K562 (cell line): ENCODE results near the gene FOXR1. TPM values are rescaled to one million over a fixed set of nuclear protein-coding genes. Genes with fewer than 3 reads are reported as not detected.

Experiments used
- CBX1 ChIP-seq: sonication (generic); IDR thresholded peaks from 2 replicates; pipeline ENCODE4 v1.6.1; 2016; ENCODE audit warnings: antibody characterized with exemption, low read depth, mild to moderate bottlenecking
- CBX3 ChIP-seq, 2 experiments: IDR thresholded peaks; 1 replicate in 1 of 2; 2 replicates in 1 of 2; pipeline ENCODE4 v1.6.1; 2012; ENCODE audit warnings: inconsistent platforms in 2 of 2, low read length in 2 of 2, borderline replicate concordance in 1 of 2, control low read depth in 1 of 2
- DIDO1 ChIP-seq: fragments of 450-650 bp; IDR thresholded peaks from 2 replicates; pipeline ENCODE4 v1.6.1; 2016; ENCODE audit warnings: low read depth, missing biosample characterization, missing genetic modification characterization
- GABPA ChIP-seq: fragments of 200-800 bp; sonication (Bioruptor generic); conservative IDR thresholded peaks from 2 replicates; pipeline ENCODE4 v1.6.1; 2016; ENCODE audit warnings: low read depth, missing genetic modification characterization, missing compliant biosample characterization
- KDM2B ChIP-seq: fragments of 250-450 bp; sonication (Bioruptor Pico); IDR thresholded peaks from 2 replicates; pipeline ENCODE4 v1.8.0; 2021; ENCODE audit warnings: mild to moderate bottlenecking, moderate library complexity
- MEIS2 ChIP-seq: fragments of 450-650 bp; IDR thresholded peaks from 2 replicates; pipeline ENCODE4 v1.6.1; 2014; ENCODE audit warnings: mild to moderate bottlenecking; ENCODE audit not compliant: partially characterized antibody
- NCOA2 ChIP-seq, 2 experiments: fragments of 450-650 bp; IDR thresholded peaks; 2 replicates each; pipeline ENCODE4 v1.6.1; 2018; ENCODE audit warnings: mild to moderate bottlenecking in 2 of 2, moderate library complexity in 1 of 2; ENCODE audit not compliant: partially characterized antibody in 2 of 2
- SMAD1 ChIP-seq: fragments of 150-350 bp; IDR thresholded peaks from 2 replicates; pipeline ENCODE4 v1.6.1; 2014; ENCODE audit warnings: low read length, low read depth; ENCODE audit not compliant: partially characterized antibody
- TARDBP ChIP-seq: fragments of 450-650 bp; IDR thresholded peaks from 2 replicates; pipeline ENCODE4 v1.6.1; 2016
- ZC3H8 ChIP-seq: fragments of 450-650 bp; IDR thresholded peaks from 2 replicates; pipeline ENCODE4 v1.6.1; 2017
- ZFP30 ChIP-seq: fragments of 250-450 bp; sonication (Bioruptor Pico); IDR thresholded peaks from 2 replicates; pipeline ENCODE4 v1.8.0; 2022; ENCODE audit warnings: moderate library complexity, mild to moderate bottlenecking, inconsistent platforms, borderline replicate concordance
- ZNF12 ChIP-seq: sonication (generic); formaldehyde crosslinking; IDR thresholded peaks from 2 replicates; pipeline ENCODE4 v1.4.0; 2020; ENCODE audit warnings: mild to moderate bottlenecking, missing genetic modification reagents
- ZNF134 ChIP-seq: fragments of 250-450 bp; sonication (Bioruptor Pico); conservative IDR thresholded peaks from 2 replicates; pipeline ENCODE4 v1.4.0; 2020
- ZNF23 ChIP-seq: fragments of 250-450 bp; sonication (Bioruptor Pico); IDR thresholded peaks from 2 replicates; pipeline ENCODE4 v1.4.0; 2020; ENCODE audit warnings: mild to moderate bottlenecking
- ZNF24 ChIP-seq: fragments of 450-650 bp; IDR thresholded peaks from 2 replicates; pipeline ENCODE4 v1.6.1; 2016
- ZNF764 ChIP-seq: fragments of 250-450 bp; sonication (Bioruptor Pico); IDR thresholded peaks from 2 replicates; pipeline ENCODE4 v1.4.0; 2020; ENCODE audit warnings: low read depth, mild to moderate bottlenecking, moderate library complexity
- ZNF79 ChIP-seq: fragments of 250-450 bp; sonication (Bioruptor Pico); IDR thresholded peaks from 2 replicates; pipeline ENCODE4 v1.4.0; 2020; ENCODE audit warnings: low read depth, mild to moderate bottlenecking, moderate library complexity
- polyA plus RNA-seq, 8 experiments: library from polyadenylated mRNA; depleted of rRNA in 4 of 8; stranded (reverse) in 5 of 8; unstranded in 3 of 8; fragments of >200 nt; fragmentation: Nextera tagmentation in 2 of 8; fragmentation: Illumina TruSeq in 1 of 8; extraction: Ambion mirVana in 2 of 8; extraction: Trizol in 1 of 8; gene quantifications; 2 replicates each; pipeline versions ENCODE4 v1.2.1 to v1.2.3, GENCODE V29; 2011 to 2014; ENCODE audit warnings: inconsistent platforms in 1 of 8, missing spikeins in 1 of 8
- total RNA-seq, 7 experiments: library from RNA; depleted of rRNA in 6 of 7; stranded (reverse); fragments of >200 nt in 6 of 7; fragmentation: Illumina TruSeq in 2 of 7; extraction: Trizol in 2 of 7; gene quantifications; 2 replicates each; pipeline versions ENCODE4 v1.2.1 to v1.2.3, GENCODE V29; 2011 to 2021; ENCODE audit warnings: low replicate concordance in 1 of 7
- TF ChIP-seq, protein P1 (sequence below): fragments of 450-650 bp; IDR thresholded peaks from 2 replicates; pipeline ENCODE4 v1.6.1; 2018; ENCODE audit not compliant: partially characterized antibody
- TF ChIP-seq, protein P2 (sequence below): sonication (generic); formaldehyde crosslinking; IDR thresholded peaks from 2 replicates; pipeline ENCODE4 v1.8.0; 2022; ENCODE audit warnings: mild to moderate bottlenecking, missing genetic modification reagents
- TF ChIP-seq, protein P3 (sequence below): fragments of 150-350 bp; IDR thresholded peaks from 2 replicates; pipeline ENCODE4 v1.6.1; 2014; ENCODE audit warnings: low read depth, mild to moderate bottlenecking, low read length, borderline replicate concordance

The FOXR1 gene
- total and polyA plus RNA-seq, 9 of the 15 experiments (the other 6 are each of a cell fraction or from before 2014, with no cell fraction given), result not detected

DNA sequence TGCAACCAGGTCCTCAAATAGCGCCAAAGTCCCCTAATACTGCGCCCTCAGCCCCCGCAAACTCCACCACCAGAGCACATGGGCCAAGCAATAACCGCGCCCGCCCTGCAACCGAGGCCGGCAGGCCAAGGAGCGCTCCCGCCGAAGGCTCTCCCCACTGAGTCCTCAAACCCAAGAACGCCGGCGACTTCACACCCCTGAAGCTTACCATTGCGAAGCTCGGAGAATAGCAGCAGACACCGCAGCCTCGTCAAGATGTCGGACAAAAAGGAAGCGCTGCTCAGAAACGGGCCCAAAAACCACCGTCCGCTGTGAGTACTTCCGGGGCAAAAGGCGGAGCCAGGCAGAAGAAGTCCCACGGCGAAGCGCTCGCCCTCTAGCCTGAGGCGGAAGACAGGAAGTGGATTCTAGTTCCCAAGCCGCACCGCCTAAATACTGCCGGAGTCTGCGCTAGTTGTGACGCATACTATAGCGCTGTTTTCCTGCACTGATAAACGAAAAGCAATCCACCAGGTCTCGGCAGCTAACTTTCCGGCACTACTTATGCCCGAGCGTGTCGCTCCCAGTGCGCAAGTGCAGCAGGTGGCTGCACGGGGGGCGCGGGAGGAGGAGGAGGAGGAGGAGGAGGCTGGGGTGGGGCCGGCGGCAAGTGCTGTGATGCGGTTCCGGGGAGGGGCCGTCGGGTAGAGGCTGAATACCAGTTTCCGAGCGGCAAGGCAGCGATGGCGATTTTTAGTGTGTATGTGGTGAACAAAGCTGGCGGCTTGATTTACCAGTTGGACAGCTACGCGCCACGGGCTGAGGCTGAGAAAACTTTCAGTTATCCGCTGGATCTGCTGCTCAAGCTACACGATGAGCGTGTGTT lies 46.7 kb downstream of the FOXR1 start, which contains the start of the genes RPS25 and TRAPPC4 (continued):
- TF ChIP-seq MEIS2 (peak; percentile 33), ZNF12 (no peak; the same call in 1 of the 2 replicates), DIDO1 (peak; percentile 87), NCOA2 (IDR thresholded peaks at IDR 0.05; ENCODE audit: partially characterized antibody in 2 of 2) (no peak), GABPA (tag) (peak; percentile 99), KDM2B (no peak), ZNF134 (CRISPR knock-in tag) (no peak), TARDBP (no peak; the same call in 1 of the 2 replicates), ZNF79 (CRISPR knock-in tag) (no peak), ZNF764 (CRISPR knock-in tag) (no peak), ZFP30 (CRISPR knock-in tag) (no peak), CBX3 (IDR thresholded peaks at IDR 0.05; ENCODE audit: borderline replicate concordance in 1 of 2, low read length in 2 of 2) (no peak), ZNF23 (CRISPR knock-in tag) (no peak), SMAD1 (peak; percentile 84), CBX1 (0 out of 2 replicates have a peak, but pooled peaks have one; percentile 20), ZC3H8 (no peak), ZNF24 (no peak)
- TF ChIP-seq, protein P1, sequence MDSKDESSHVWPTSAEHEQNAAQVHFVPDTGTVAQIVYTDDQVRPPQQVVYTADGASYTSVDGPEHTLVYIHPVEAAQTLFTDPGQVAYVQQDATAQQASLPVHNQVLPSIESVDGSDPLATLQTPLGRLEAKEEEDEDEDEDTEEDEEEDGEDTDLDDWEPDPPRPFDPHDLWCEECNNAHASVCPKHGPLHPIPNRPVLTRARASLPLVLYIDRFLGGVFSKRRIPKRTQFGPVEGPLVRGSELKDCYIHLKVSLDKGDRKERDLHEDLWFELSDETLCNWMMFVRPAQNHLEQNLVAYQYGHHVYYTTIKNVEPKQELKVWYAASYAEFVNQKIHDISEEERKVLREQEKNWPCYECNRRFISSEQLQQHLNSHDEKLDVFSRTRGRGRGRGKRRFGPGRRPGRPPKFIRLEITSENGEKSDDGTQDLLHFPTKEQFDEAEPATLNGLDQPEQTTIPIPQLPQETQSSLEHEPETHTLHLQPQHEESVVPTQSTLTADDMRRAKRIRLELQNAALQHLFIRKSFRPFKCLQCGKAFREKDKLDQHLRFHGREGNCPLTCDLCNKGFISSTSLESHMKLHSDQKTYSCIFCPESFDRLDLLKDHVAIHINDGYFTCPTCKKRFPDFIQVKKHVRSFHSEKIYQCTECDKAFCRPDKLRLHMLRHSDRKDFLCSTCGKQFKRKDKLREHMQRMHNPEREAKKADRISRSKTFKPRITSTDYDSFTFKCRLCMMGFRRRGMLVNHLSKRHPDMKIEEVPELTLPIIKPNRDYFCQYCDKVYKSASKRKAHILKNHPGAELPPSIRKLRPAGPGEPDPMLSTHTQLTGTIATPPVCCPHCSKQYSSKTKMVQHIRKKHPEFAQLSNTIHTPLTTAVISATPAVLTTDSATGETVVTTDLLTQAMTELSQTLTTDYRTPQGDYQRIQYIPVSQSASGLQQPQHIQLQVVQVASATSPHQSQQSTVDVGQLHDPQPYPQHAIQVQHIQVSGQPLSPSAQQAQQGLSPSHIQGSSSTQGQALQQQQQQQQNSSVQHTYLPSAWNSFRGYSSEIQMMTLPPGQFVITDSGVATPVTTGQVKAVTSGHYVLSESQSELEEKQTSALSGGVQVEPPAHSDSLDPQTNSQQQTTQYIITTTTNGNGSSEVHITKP, result no peak
- TF ChIP-seq, protein P2, sequence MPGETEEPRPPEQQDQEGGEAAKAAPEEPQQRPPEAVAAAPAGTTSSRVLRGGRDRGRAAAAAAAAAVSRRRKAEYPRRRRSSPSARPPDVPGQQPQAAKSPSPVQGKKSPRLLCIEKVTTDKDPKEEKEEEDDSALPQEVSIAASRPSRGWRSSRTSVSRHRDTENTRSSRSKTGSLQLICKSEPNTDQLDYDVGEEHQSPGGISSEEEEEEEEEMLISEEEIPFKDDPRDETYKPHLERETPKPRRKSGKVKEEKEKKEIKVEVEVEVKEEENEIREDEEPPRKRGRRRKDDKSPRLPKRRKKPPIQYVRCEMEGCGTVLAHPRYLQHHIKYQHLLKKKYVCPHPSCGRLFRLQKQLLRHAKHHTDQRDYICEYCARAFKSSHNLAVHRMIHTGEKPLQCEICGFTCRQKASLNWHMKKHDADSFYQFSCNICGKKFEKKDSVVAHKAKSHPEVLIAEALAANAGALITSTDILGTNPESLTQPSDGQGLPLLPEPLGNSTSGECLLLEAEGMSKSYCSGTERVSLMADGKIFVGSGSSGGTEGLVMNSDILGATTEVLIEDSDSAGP (CRISPR knock-in tag), result no peak
- TF ChIP-seq, protein P3, sequence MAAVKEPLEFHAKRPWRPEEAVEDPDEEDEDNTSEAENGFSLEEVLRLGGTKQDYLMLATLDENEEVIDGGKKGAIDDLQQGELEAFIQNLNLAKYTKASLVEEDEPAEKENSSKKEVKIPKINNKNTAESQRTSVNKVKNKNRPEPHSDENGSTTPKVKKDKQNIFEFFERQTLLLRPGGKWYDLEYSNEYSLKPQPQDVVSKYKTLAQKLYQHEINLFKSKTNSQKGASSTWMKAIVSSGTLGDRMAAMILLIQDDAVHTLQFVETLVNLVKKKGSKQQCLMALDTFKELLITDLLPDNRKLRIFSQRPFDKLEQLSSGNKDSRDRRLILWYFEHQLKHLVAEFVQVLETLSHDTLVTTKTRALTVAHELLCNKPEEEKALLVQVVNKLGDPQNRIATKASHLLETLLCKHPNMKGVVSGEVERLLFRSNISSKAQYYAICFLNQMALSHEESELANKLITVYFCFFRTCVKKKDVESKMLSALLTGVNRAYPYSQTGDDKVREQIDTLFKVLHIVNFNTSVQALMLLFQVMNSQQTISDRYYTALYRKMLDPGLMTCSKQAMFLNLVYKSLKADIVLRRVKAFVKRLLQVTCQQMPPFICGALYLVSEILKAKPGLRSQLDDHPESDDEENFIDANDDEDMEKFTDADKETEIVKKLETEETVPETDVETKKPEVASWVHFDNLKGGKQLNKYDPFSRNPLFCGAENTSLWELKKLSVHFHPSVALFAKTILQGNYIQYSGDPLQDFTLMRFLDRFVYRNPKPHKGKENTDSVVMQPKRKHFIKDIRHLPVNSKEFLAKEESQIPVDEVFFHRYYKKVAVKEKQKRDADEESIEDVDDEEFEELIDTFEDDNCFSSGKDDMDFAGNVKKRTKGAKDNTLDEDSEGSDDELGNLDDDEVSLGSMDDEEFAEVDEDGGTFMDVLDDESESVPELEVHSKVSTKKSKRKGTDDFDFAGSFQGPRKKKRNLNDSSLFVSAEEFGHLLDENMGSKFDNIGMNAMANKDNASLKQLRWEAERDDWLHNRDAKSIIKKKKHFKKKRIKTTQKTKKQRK, result no peak
